Measurements from ENCODE around the gene BPTF. TPM values are rescaled to one million over a fixed set of nuclear protein-coding genes. Genes with fewer than 3 reads are reported as not detected.

The BPTF gene
- total RNA-seq, 4 donors from 2014 or later, result 88.8 to 143 (median 116) TPM

- no peak overlapping the region for H3K27ac ChIP-seq
- H3K27me3 ChIP-seq, result no peaks in the 10 kb centered on the region
- H3K4me1 ChIP-seq, result peaks cover 8% of the 10 kb centered on the region in 2 donors
- intact Hi-C loops (cut with DNase I), result no loop called here
- no peak for DNase-seq
- H3K4me3 ChIP-seq (replicated peaks in 1 of 3), result no peak overlapping the region
- 89 to 90% methylated on average over 4 of the region's 4 CpGs for WGBS, 2 donors
- TF ChIP-seq POLR2A (IDR thresholded peaks at IDR 0.05) (no peak), CTCF (IDR thresholded peaks at IDR 0.05) (no peak)
- H3K36me3 ChIP-seq, result no peaks in the 10 kb centered on the region
- H3K9me3 ChIP-seq, result no peaks in the 10 kb centered on the region
Measured at GRCh38 chr17:67867591-67867990, 42.3 kb downstream of the BPTF start.

GRCh38 chr17:67868176-67868575 is 42.9 kb downstream of the BPTF start:
- no peaks in the 10 kb centered on the region for H3K27me3 ChIP-seq
- TF ChIP-seq CTCF (IDR thresholded peaks at IDR 0.05) (no peak), POLR2A (IDR thresholded peaks at IDR 0.05) (no peak)
- no peaks in the 10 kb centered on the region for H3K9me3 ChIP-seq
- no peak for DNase-seq
- intact Hi-C loops (cut with DNase I), result no loop called here
- H3K27ac ChIP-seq, result no peak overlapping the region
- peaks cover 8% of the 10 kb centered on the region in 2 donors for H3K4me1 ChIP-seq
- H3K4me3 ChIP-seq (replicated peaks in 1 of 3), result no peak overlapping the region
- H3K36me3 ChIP-seq, result no peaks in the 10 kb centered on the region

- no peaks in the 10 kb centered on the region for H3K27me3 ChIP-seq
- H3K4me3 ChIP-seq (replicated peaks in 1 of 3), result no peak overlapping the region
- H3K4me1 ChIP-seq, result no peaks in the 10 kb centered on the region
- no peaks in the 10 kb centered on the region for H3K9me3 ChIP-seq
- WGBS, 2 donors, result 86 to 90% methylated on average over 5 of the region's 5 CpGs
- intact Hi-C loops (cut with DNase I), result no loop called here
- TF ChIP-seq POLR2A (IDR thresholded peaks at IDR 0.05) (no peak), CTCF (IDR thresholded peaks at IDR 0.05) (no peak)
- DNase-seq, result no peak
- no peak overlapping the region for H3K27ac ChIP-seq
- peaks cover 0 to 8% of the 10 kb centered on the region in 2 donors for H3K36me3 ChIP-seq
Measured at GRCh38 chr17:67879662-67880061, 54.4 kb downstream of the BPTF start.

- Histone ChIP-seq H3K4me1 (no peaks in the 10 kb centered on the region), H3K27me3 (no peaks in the 10 kb centered on the region), H3K27ac (no peak overlapping the region), H3K36me3 (peaks cover 0 to 4% of the 10 kb centered on the region in 2 donors), H3K4me3 (replicated peaks in 1 of 3) (no peak overlapping the region), H3K9me3 (no peaks in the 10 kb centered on the region)
- no peak for TF ChIP-seq POLR2A (IDR thresholded peaks at IDR 0.05)
- no peak for TF ChIP-seq CTCF (IDR thresholded peaks at IDR 0.05)
- no peak for DNase-seq
- WGBS, 2 donors, result 94 to 98% methylated on average over 1 of the region's 1 CpG
- intact Hi-C loops (cut with DNase I), result no loop called here
Measured at GRCh38 chr17:67881083-67881482, 55.8 kb downstream of the BPTF start.

GRCh38 chr17:67884741-67885140 is 59.4 kb downstream of the BPTF start:
- Histone ChIP-seq H3K36me3 (peaks cover 3 to 5% of the 10 kb centered on the region in 2 donors), H3K9me3 (no peaks in the 10 kb centered on the region), H3K27me3 (no peaks in the 10 kb centered on the region), H3K27ac (no peak overlapping the region), H3K4me1 (no peaks in the 10 kb centered on the region), H3K4me3 (replicated peaks in 1 of 3) (no peak overlapping the region)
- no peak for DNase-seq
- intact Hi-C loops (cut with DNase I), result no loop called here
- TF ChIP-seq POLR2A (IDR thresholded peaks at IDR 0.05) (no peak), CTCF (IDR thresholded peaks at IDR 0.05) (no peak)
- WGBS, 2 donors, result 67 to 74% methylated on average over 1 of the region's 1 CpG
